Esophagus squamous epithelium (tissue), 5 donors: ENCODE data around the gene FAM171A1. TPM values are rescaled to one million over a fixed set of nuclear protein-coding genes. Genes with fewer than 3 reads are reported as not detected.
"Not testable (repeated sequence)": the region's sequence is repeated elsewhere in the genome, so short reads cannot be mapped to it uniquely, and the experiment has no call there.

Experiments
- DNase-seq: peaks from one replicate; lab custom pipeline; 2025; lab: John Stamatoyannopoulos, UW
- H3K27ac ChIP-seq, 4 donors: fragments of 200-600 bp; sonication (generic); one replicate each; pipeline ENCODE4 v1.5.1; 2016 to 2019; ENCODE audit warnings: mild to moderate bottlenecking in 1 of 4
- H3K27me3 ChIP-seq, 4 donors: fragments of 200-600 bp; sonication (generic); 1 replicate in 3 of 4; 2 replicates in 1 of 4; pipeline versions ENCODE4 v1.5.1 to v1.6.0; 2017 to 2021; ENCODE audit warnings: antibody characterized with exemption in 1 of 4
- H3K36me3 ChIP-seq, 3 donors: fragments of 200-600 bp; sonication (generic); one replicate each; pipeline ENCODE4 v1.5.1; 2016 to 2019
- H3K4me1 ChIP-seq, 3 donors: fragments of 200-600 bp; sonication (generic); one replicate each; pipeline ENCODE4 v1.5.1; 2017 to 2019
- H3K4me3 ChIP-seq, 4 donors: fragments of 200-600 bp; sonication (generic); 1 replicate in 3 of 4; 2 replicates in 1 of 4; pipeline ENCODE4 v1.5.1; 2016 to 2019; ENCODE audit warnings: mild to moderate bottlenecking in 2 of 4, moderate library complexity in 1 of 4
- H3K9me3 ChIP-seq, 3 donors: fragments of 200-600 bp; sonication (generic); one replicate each; pipeline ENCODE4 v1.5.1; 2016 to 2019
- POLR2A ChIP-seq, 4 donors: fragments of 450-650 bp; IDR thresholded peaks; one replicate each; pipeline ENCODE4 v1.6.1; 2017; ENCODE audit warnings: antibody characterized with exemption in 4 of 4, mild to moderate bottlenecking in 4 of 4, moderate library complexity in 3 of 4
- WGBS, 2 donors: methylation state at CpG; one replicate each; pipeline ENCODE4 v1.1.5; 2018; 5-methylcytosine and 5-hydroxymethylcytosine counted together
- intact Hi-C: fragments of 100-400 bp; cut with DNase I; formaldehyde crosslinking; loops from one replicate; pipeline ENCODE4 v1.15.0; 2022
- total RNA-seq, 4 donors: library from RNA; depleted of rRNA; stranded (reverse); fragments of >200 nt; gene quantifications; one replicate each; pipeline ENCODE4 v1.1.0, GENCODE V29; 2016
- TF ChIP-seq, protein P1 (sequence below), 6 experiments: fragments of 450-650 bp in 4 of 6; fragments of 200-600 bp in 2 of 6; sonication (generic) in 2 of 6; IDR thresholded peaks; one replicate each; pipeline ENCODE4 v1.5.1; 2016 to 2019; ENCODE audit warnings: antibody characterized with exemption in 6 of 6, mild to moderate bottlenecking in 4 of 6, moderate library complexity in 4 of 6
- donor health status: DM: yes; HTN: yes; CAD: no.

FAM171A1 gene
- 10 to 100 TPM in 1 of 4 donors, 1 to 10 TPM in 3; 3.8 to 10.9 (median 5.3) TPM for total RNA-seq

DNA sequence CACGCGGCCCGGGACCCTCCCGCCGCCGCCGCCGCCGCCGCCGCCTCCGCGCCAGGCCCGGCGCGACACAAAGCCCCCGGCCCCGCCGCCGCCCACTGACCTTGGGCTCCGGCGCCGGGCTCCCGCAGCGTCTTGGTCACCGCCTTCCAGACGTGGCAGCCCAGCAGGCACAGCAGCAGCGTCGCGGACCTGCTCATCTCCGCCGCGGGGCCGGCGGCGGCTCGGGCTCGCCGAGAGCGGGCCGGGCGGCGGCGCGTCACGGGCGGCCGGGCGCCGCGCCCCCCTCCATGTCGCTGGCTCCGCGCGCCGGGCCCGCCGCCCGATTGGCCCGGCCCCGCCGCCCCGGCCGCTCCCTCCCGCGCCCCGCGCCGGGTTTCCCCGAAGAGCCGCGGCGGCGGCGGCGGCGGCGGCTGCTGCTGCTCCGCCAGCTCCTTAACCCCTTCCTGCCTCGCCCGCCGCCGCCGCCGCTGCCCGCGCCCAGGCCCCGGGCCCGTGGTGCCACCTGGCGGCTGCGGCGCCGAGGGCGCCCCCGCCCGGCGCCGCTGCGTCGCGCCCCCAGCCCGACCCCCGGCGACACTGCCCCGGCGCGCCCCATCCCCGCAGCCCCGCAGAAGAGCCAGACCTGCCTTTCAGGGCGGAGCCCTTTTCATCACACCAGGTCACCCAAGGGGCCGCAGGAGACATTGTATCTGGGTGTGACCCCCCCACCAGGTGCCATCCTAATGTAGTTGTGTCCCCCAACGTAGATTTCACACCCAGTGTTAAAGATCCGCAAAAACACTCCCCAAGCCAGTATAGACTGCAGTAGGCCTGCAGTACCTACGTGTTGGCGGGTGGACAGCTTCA lies at the start of gene FAM171A1:
Gene FAM171A1 (minus strand): TSS at position 434 of the 846 bp plus-strand sequence. CDS start 237 bp downstream, at position 197.
- Histone ChIP-seq H3K4me3 (peak within 1 kb of the TSS; percentile 57 to 86 (median 73)), H3K9me3 (no peaks in the 10 kb centered on the region), H3K27me3 (peaks cover 0 to 12% (median 0%) of the 10 kb centered on the region in 4 donors), H3K36me3 (no peaks in the 10 kb centered on the region), H3K4me1 (peaks cover 0 to 35% (median 4%) of the 10 kb centered on the region in 3 donors), H3K27ac (peak within 1 kb of the TSS; percentile 68 to 84 (median 74))
- intact Hi-C loops = no loop called here
- 39 to 50% methylated on average over 2 to 3 of the region's 115 CpGs for WGBS, 2 donors
- no peak for DNase-seq
- TF ChIP-seq POLR2A (IDR thresholded peaks at IDR 0.05) = no peak
- TF ChIP-seq, protein P1, sequence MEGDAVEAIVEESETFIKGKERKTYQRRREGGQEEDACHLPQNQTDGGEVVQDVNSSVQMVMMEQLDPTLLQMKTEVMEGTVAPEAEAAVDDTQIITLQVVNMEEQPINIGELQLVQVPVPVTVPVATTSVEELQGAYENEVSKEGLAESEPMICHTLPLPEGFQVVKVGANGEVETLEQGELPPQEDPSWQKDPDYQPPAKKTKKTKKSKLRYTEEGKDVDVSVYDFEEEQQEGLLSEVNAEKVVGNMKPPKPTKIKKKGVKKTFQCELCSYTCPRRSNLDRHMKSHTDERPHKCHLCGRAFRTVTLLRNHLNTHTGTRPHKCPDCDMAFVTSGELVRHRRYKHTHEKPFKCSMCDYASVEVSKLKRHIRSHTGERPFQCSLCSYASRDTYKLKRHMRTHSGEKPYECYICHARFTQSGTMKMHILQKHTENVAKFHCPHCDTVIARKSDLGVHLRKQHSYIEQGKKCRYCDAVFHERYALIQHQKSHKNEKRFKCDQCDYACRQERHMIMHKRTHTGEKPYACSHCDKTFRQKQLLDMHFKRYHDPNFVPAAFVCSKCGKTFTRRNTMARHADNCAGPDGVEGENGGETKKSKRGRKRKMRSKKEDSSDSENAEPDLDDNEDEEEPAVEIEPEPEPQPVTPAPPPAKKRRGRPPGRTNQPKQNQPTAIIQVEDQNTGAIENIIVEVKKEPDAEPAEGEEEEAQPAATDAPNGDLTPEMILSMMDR (IDR thresholded peaks at IDR 0.05) = peak in 3 of 6 experiments; percentile 21 to 33 (median 32)

DNA sequence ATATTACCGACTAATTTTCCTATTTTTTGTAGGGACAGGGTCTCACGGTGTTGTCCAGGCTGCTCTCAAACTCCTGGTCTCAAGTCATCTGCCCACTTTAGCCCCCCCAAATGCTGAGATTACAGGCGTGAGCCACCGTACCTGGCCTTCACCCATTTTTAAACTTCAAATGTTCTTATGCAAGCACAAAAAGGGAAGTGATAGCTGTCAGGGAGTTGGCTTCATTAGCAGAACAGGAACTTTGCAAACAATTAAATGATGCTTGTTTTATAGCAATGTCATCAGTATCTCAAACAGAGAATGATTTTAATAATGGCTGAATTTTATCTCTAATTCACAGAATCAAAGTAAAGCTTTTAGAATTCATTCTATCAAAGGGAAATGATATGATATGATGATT lies 49.8 kb upstream of the FAM171A1 start:
- TF ChIP-seq, protein P1 (IDR thresholded peaks at IDR 0.05) = no peak
- TF ChIP-seq POLR2A (IDR thresholded peaks at IDR 0.05) = no peak
- no peaks in the 10 kb centered on the region for H3K9me3 ChIP-seq
- H3K4me1 ChIP-seq = no peaks in the 10 kb centered on the region
- 68 to 70% methylated on average over 4 of the region's 4 CpGs for WGBS, 2 donors
- intact Hi-C loops = loop anchor here (10.0 kb wide), 1 partner anchor 324 kb away; no protein-coding TSS in a partner anchor
- DNase-seq = no peak
- H3K4me3 ChIP-seq = no peak overlapping the region
- H3K27me3 ChIP-seq = no peaks in the 10 kb centered on the region
- H3K36me3 ChIP-seq = no peaks in the 10 kb centered on the region
- no peak overlapping the region for H3K27ac ChIP-seq

DNA sequence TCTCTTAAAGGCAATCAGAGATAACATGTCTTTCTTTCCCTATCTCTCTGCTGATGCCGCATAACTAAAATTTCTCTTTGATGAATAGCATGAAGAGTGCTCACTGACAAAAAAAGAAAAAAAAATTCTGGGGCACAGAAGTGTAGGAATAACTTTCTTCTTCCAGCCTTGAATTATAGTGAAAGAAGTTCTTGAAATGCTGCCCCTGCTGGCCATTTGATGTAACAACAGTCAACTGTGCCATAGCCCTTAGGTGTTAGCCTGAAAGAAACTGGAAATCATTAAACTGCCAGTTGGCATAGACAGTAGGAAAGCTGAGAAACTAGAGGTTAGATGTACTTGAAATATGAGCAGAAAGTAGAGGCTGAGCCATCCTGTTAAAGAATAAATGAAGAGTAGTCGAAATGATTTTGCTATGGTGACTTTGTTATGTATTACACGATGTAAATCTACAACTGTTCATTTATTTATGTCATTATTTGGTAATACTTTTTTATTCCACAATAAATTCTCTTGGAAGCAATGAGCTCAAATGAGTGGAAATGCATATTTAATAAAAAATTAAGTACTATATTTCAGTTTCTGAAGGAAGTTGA lies 48.3 kb upstream of the FAM171A1 start:
- intact Hi-C loops = no loop called here
- DNase-seq = no peak
- no peaks in the 10 kb centered on the region for H3K4me1 ChIP-seq
- no peaks in the 10 kb centered on the region for H3K27me3 ChIP-seq
- H3K4me3 ChIP-seq = no peak overlapping the region
- H3K9me3 ChIP-seq = no peaks in the 10 kb centered on the region
- WGBS, 2 donors = 24 to 39% methylated on average over 3 of the region's 3 CpGs
- no peak overlapping the region for H3K27ac ChIP-seq
- H3K36me3 ChIP-seq = no peaks in the 10 kb centered on the region
- TF ChIP-seq, protein P1 (IDR thresholded peaks at IDR 0.05) = peak; percentile 48 to 78 (median 64)
- TF ChIP-seq POLR2A (IDR thresholded peaks at IDR 0.05) = no peak

DNA sequence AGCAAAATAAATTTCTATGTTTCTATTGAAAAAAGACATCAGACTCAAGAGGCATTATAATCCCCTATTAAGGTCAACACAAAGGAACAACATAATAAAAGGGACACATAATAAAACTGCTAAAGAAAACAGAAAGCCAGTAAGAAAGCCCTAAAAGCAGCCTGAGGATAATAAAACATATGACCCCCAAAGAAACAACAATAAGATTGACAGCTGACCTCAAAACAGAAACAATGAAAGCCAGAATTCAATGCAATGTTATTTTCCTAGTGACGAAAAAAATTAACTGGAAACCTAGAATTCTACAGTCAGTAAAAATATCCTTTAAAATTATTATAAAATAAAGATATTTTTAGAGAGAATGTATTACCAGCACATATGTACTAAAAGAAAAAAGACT lies 44.9 kb upstream of the FAM171A1 start:
- no peaks in the 10 kb centered on the region for H3K9me3 ChIP-seq
- WGBS, 2 donors = 65 to 87% methylated on average over 1 of the region's 1 CpG
- no peaks in the 10 kb centered on the region for H3K27me3 ChIP-seq
- no peak overlapping the region for H3K27ac ChIP-seq
- no peak for DNase-seq
- intact Hi-C loops = no loop called here
- H3K4me3 ChIP-seq = no peak overlapping the region
- H3K4me1 ChIP-seq = no peaks in the 10 kb centered on the region
- no peaks in the 10 kb centered on the region for H3K36me3 ChIP-seq
- no peak for TF ChIP-seq POLR2A (IDR thresholded peaks at IDR 0.05)
- TF ChIP-seq, protein P1 (IDR thresholded peaks at IDR 0.05) = no peak

DNA sequence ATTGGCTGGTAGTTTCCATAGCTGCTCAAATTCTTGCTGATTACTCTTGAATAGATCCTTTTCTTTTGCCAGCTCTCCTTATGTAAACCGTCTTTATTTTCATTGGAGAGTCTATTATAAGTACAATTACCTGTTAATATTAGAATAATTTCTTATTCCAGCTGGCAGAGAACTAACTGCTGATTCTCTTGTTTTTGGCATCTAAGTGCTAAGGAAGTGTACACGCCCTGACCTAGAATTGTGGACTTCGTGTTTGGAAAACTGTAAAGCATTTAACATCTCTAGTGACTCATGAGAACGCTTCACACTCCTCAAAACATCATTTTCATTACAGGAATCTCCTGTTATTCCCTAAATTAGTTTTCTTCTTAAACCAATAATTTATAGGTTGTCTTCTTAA lies 39.9 kb upstream of the FAM171A1 start:
- no peaks in the 10 kb centered on the region for H3K36me3 ChIP-seq
- no peaks in the 10 kb centered on the region for H3K27me3 ChIP-seq
- intact Hi-C loops = no loop called here
- H3K4me1 ChIP-seq = no peaks in the 10 kb centered on the region
- DNase-seq = no peak
- no peak for TF ChIP-seq POLR2A (IDR thresholded peaks at IDR 0.05)
- TF ChIP-seq, protein P1 (IDR thresholded peaks at IDR 0.05) = no peak
- H3K4me3 ChIP-seq = no peak overlapping the region
- no peak overlapping the region for H3K27ac ChIP-seq
- no peaks in the 10 kb centered on the region for H3K9me3 ChIP-seq
- 39 to 45% methylated on average over 4 of the region's 4 CpGs for WGBS, 2 donors

DNA sequence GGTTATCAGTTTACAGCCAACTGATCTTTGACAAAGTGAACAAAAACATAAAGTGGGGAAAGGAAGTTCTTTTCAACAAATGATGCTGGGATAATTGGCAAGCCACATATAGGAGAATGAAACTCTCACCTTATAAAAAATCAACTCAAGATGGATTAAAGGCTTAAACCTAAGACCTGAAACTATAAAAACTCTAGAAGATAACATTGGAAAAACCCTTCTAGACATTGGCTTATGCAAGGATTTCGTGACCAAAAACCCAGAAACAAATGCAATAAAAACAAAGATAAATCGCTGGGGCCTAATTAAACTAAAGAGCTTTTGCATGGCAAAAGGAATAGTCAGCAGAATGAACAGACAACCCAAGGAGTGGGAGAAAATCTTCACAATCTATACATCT lies 38.3 kb upstream of the FAM171A1 start:
- H3K4me3 ChIP-seq, H3K27me3 ChIP-seq, DNase-seq, H3K9me3 ChIP-seq, H3K36me3 ChIP-seq, intact Hi-C loops, H3K4me1 ChIP-seq, H3K27ac ChIP-seq: not testable (repeated sequence)
- WGBS, 2 donors = 74 to 88% methylated on average over 2 of the region's 2 CpGs
